ENCODE results near the gene SLC2A8. TPM values are rescaled to one million over a fixed set of nuclear protein-coding genes. Genes with fewer than 3 reads are reported as not detected.

Gene SLC2A8
- total and polyA plus RNA-seq, 2 experiments from 2014 or later: 45.3 to 62.2 TPM

DNA sequence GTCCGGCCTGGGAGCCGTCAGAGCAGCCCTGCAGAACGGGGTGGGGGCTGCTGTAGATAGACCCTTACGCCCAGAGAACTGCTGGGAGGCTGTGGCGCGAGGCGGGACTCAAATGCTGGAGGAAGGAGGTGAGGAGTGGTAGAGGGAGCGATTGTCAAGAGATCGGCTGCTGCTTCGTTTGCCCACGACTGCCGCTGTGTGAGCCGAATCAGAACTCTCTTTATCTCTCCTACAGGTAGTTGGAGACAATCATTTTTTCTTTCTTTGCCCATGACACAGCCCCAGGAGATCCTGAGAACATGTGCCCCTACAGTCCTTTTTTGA is 27.7 kb downstream of the SLC2A8 start:
- peak overlapping the region; percentile 80 for H3K4me3 ChIP-seq
- H3K27me3 ChIP-seq: no peaks in the 10 kb centered on the region
- no peak for DNase-seq (ENCODE audit: low read depth in 1 of 2, low spot score in 1 of 2)
- no peaks in the 10 kb centered on the region for H3K9me3 ChIP-seq (ENCODE audit: low read depth)
- peak overlapping the region; percentile 96 for H3K27ac ChIP-seq
- peaks cover 28% of the 10 kb centered on the region for H3K4me1 ChIP-seq (ENCODE audit: low read depth)
- TF ChIP-seq, protein P1, sequence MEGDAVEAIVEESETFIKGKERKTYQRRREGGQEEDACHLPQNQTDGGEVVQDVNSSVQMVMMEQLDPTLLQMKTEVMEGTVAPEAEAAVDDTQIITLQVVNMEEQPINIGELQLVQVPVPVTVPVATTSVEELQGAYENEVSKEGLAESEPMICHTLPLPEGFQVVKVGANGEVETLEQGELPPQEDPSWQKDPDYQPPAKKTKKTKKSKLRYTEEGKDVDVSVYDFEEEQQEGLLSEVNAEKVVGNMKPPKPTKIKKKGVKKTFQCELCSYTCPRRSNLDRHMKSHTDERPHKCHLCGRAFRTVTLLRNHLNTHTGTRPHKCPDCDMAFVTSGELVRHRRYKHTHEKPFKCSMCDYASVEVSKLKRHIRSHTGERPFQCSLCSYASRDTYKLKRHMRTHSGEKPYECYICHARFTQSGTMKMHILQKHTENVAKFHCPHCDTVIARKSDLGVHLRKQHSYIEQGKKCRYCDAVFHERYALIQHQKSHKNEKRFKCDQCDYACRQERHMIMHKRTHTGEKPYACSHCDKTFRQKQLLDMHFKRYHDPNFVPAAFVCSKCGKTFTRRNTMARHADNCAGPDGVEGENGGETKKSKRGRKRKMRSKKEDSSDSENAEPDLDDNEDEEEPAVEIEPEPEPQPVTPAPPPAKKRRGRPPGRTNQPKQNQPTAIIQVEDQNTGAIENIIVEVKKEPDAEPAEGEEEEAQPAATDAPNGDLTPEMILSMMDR (IDR thresholded peaks at IDR 0.05; ENCODE audit: low read depth, low read length): no peak
- H3K36me3 ChIP-seq: peaks cover 3% of the 10 kb centered on the region

DNA sequence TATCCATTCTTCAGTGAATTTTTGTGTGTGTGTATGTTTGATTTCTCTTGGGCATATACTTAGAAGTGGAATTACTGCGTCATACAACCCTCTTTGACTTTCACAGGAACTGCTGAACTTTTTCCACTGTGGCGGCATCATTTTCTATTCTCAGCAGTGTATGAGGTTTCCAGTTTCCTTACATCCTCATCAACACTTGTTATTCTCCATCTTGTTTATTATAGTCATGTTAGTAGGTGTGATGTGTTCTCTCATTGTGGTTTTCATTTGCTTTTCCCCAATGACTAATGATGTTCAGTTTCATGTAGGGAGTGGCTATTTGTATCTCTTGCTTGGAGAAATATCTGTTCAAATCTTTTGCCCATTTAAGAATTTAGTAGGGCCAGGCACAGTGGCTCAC is 29.8 kb downstream of the SLC2A8 start:
- H3K4me1 ChIP-seq (ENCODE audit: low read depth): peaks cover 23% of the 10 kb centered on the region
- no peaks in the 10 kb centered on the region for H3K9me3 ChIP-seq (ENCODE audit: low read depth)
- TF ChIP-seq, protein P1 (IDR thresholded peaks at IDR 0.05; ENCODE audit: low read depth, low read length): no peak
- peaks cover 12% of the 10 kb centered on the region for H3K36me3 ChIP-seq
- H3K27me3 ChIP-seq: no peaks in the 10 kb centered on the region
- H3K4me3 ChIP-seq: no peak overlapping the region
- no peak overlapping the region for H3K27ac ChIP-seq
- DNase-seq (ENCODE audit: low read depth in 1 of 2, low spot score in 1 of 2): no peak

DNA sequence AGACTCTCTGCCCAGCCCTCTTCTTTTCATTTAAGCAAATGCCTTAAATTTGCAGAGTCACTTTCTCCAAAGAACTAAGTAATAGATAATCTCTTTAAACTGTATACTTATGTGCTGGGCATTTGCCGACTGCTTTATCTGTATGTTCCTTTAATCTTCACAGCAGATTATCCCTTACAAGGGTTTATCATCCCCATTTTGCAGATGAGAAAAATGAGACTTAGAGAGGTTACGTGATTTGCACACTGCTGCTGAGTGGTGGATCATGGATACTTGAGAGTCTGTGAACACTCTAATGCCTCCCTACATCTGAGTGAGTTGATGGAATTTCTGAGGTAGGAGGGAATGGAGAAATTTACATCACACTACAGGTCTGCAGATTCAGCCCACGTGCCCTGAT is 31.4 kb downstream of the SLC2A8 start:
- DNase-seq (ENCODE audit: low read depth in 1 of 2, low spot score in 1 of 2): no peak
- Histone ChIP-seq H3K36me3 (peaks cover 12% of the 10 kb centered on the region), H3K4me1 (ENCODE audit: low read depth) (peaks cover 9% of the 10 kb centered on the region), H3K27ac (no peak overlapping the region), H3K9me3 (ENCODE audit: low read depth) (no peaks in the 10 kb centered on the region), H3K27me3 (no peaks in the 10 kb centered on the region), H3K4me3 (no peak overlapping the region)
- TF ChIP-seq, protein P1 (IDR thresholded peaks at IDR 0.05; ENCODE audit: low read depth, low read length): no peak

DNA sequence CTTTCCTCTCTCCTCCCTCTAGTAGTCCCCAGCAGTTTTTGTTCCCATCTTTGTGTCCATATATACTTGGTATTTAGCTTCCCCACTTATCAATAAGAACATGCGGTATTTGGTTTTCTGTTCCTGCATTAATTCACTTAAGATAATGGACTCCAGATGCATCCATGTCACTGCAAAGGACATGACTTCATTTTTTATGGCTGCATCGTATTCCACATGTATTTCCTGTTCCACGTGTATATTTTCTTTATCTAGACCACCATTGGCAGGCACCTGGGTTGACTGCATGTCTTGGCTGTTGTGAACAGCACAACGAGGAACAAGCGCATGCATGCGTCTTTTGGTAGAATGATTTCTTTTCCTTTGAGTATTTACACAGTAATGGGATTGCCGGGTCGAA is 33.4 kb downstream of the SLC2A8 start:
- Histone ChIP-seq H3K27me3 (no peaks in the 10 kb centered on the region), H3K27ac (no peak overlapping the region), H3K4me3 (no peak overlapping the region), H3K36me3 (peaks cover 25% of the 10 kb centered on the region), H3K9me3 (ENCODE audit: low read depth) (no peaks in the 10 kb centered on the region), H3K4me1 (ENCODE audit: low read depth) (peaks cover 4% of the 10 kb centered on the region)
- DNase-seq (ENCODE audit: low read depth in 1 of 2, low spot score in 1 of 2): no peak
- TF ChIP-seq, protein P1 (IDR thresholded peaks at IDR 0.05; ENCODE audit: low read depth, low read length): no peak

DNA sequence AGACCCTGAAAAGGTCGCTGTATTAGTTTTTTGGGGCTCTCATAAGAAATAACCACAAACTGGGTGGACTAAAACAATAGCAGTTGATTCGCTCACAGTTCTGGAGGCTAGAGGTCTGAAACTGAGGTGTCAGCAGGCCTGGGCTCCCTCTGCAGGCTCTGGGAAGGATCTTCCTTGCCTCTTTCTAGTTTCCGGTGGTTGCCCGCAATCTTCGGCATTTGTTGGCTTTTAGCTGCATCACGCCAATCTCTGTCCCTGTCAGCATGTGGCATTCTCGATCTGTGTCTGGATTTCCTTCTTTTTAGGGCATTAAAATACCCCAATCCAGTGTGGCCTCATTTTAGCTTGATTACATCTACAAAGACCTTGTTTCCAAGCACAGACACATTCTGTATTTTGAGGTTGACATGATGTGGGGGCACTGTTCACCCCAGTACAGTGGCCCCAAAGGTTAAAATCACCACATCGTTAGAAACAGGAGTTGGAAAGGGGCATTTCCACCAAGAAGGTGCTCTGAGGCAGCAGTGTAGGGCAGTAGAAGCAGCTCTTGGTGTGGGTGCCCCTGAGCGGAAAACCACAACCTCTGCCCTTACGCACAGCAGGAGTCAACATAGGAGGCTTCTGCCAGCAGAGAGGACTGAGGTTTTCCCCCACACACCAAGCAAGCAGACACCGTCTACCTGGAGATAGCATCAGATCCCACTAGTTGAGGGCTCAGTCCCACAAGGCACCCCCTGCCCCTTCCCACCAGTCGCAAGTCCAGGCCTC is 40.7 kb downstream of the SLC2A8 start:
- no peak for DNase-seq (ENCODE audit: low read depth in 1 of 2, low spot score in 1 of 2)
- H3K4me3 ChIP-seq: no peak overlapping the region
- TF ChIP-seq, protein P1 (IDR thresholded peaks at IDR 0.05; ENCODE audit: low read depth, low read length): peak; percentile 15
- H3K4me1 ChIP-seq (ENCODE audit: low read depth): no peaks in the 10 kb centered on the region
- H3K9me3 ChIP-seq (ENCODE audit: low read depth): no peaks in the 10 kb centered on the region
- H3K27me3 ChIP-seq: no peaks in the 10 kb centered on the region
- peaks cover 56% of the 10 kb centered on the region for H3K36me3 ChIP-seq
- H3K27ac ChIP-seq: no peak overlapping the region

Measured in cardiac muscle cell (in vitro differentiated cells and primary cell).